Small intestine (tissue), 4 donors: ENCODE data around the gene MRS2. TPM values are rescaled to one million over a fixed set of nuclear protein-coding genes. Genes with fewer than 3 reads are reported as not detected.

Source experiments
- polyA plus RNA-seq, 4 donors: library from polyadenylated mRNA; stranded (reverse) in 3 of 4; unstranded in 1 of 4; fragments of 200-250 nt in 3 of 4; fragments of 120-200 nt in 1 of 4; gene quantifications; one replicate each; pipeline versions ENCODE4 v1.2.1 to v1.2.3, GENCODE V29; 2013
- donor health status: healthy with polysubstance abuse.
- donor health status: Bipolar disorder and iron deficiency.
- donor health status: healthy.

MRS2 gene
- polyA plus RNA-seq, 4 donors, result 7.0 to 24.4 (median 15.3) TPM

Other genes starting within 250 kb of the MRS2 start
- 1 to 10 TPM in 1 of 4 donors, under 1 TPM in 1, not detected in 2; 0.49 to 6.9 TPM for gene DCDC2, start 44.9 kb upstream of the MRS2 start, polyA plus RNA-seq
- gene GPLD1, start 86.6 kb downstream of the MRS2 start, polyA plus RNA-seq, result 1 to 10 TPM in 1 of 4 donors, under 1 TPM in 1, not detected in 2; 0.28 to 1.4 TPM
- 10 to 100 TPM in 1 of 4 donors, 1 to 10 TPM in 3; 1.3 to 30.4 (median 4.3) TPM for gene ALDH5A1, start 92.0 kb downstream of the MRS2 start, polyA plus RNA-seq
- gene KIAA0319, start 243.3 kb downstream of the MRS2 start, polyA plus RNA-seq, result 1 to 10 TPM in 1 of 4 donors, under 1 TPM in 1, not detected in 2; 0.18 to 1.5 TPM